ENCODE data around the gene GFOD1.

The GFOD1 gene

DNA sequence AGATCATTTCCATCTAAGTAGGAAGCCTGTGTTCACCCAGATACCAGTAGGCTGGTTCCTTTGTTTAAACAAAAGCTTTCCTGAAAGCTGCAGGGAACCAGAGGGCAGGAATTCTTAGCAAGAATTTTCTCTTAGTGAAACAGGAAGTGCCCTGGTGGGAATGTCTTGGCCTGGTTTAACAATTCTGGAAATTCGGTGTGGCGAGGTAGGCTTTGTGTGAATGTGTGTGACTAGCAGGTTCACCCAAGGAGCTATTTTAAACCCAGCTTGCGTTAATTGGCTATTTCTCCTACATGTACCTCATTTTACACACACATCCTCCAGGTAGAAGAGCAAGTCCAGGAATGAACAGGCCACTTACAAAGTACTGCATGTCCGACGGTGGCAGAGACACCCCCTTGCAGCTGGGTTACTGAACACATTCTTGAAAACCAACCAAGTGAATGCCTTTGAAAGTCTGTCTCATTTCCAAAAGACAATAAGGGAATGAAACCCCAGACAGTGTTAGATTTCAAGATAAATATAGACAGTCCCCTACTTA, 64.6 kb downstream of the GFOD1 start:
- peak; percentile 54 for ATAC-seq

DNA sequence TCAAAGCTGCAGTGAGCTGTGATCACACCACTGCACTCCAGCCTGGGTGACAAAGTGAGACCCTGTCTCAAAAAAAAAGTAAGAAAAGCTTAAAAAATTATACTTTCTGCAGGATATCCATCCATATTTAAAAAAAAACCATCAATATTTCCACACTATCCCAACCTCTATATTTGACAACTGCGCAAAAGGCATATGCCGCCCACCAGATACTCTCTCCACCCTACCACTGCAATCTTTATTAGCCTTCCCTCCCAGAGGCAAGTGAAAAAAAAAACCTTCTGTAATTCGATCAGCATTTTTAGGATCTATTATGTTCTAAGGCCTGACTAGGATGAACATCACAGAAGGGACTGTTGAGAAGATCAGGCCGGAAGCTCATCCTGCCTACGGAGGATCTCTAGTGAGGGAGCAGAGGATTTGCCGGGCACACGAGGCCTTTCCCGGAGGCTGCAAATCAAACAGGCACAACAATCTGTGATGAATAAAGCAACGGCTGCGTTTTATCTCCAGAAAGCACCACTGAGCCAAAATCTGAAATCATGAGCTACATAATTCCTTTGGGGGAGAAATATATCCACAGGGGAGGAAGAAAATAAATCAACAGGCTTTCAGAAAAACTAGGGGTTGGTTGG, 65.9 kb downstream of the GFOD1 start:
- TF ChIP-seq ZFP30 (CRISPR knock-in tag; IDR thresholded peaks at IDR 0.05) = no peak
- TF ChIP-seq PATZ1 (CRISPR knock-in tag; IDR thresholded peaks at IDR 0.05; ENCODE audit: borderline replicate concordance) = no peak
- no peak for TF ChIP-seq PPARA (CRISPR knock-in tag; IDR thresholded peaks at IDR 0.05; ENCODE audit: borderline replicate concordance)
- TF ChIP-seq ZC3H10 (CRISPR knock-in tag; IDR thresholded peaks at IDR 0.05) = no peak
- TF ChIP-seq ESRRG (CRISPR knock-in tag; IDR thresholded peaks at IDR 0.05) = no peak
- TF ChIP-seq CSDC2 (CRISPR knock-in tag; IDR thresholded peaks at IDR 0.05) = no peak
- no peak for TF ChIP-seq OSR1 (CRISPR knock-in tag; IDR thresholded peaks at IDR 0.05)
- TF ChIP-seq GLIS3 (CRISPR knock-in tag; IDR thresholded peaks at IDR 0.05) = no peak
- no peak for ATAC-seq

More for the DNA sequence above, 64.6 kb downstream of the GFOD1 start:
- TF ChIP-seq OSR1 (CRISPR knock-in tag; IDR thresholded peaks at IDR 0.05) (no peak), ISL1 (CRISPR knock-in tag; IDR thresholded peaks at IDR 0.05) (peak; percentile 25; the same call in 1 of the 2 replicates), SNAI2 (CRISPR knock-in tag; IDR thresholded peaks at IDR 0.05) (no peak), CREB5 (CRISPR knock-in tag; IDR thresholded peaks at IDR 0.05; ENCODE audit: low read depth) (no peak), ZFP30 (CRISPR knock-in tag; IDR thresholded peaks at IDR 0.05) (no peak), ZNF70 (CRISPR knock-in tag; IDR thresholded peaks at IDR 0.05) (no peak), GLIS3 (CRISPR knock-in tag; IDR thresholded peaks at IDR 0.05) (no peak)

DNA sequence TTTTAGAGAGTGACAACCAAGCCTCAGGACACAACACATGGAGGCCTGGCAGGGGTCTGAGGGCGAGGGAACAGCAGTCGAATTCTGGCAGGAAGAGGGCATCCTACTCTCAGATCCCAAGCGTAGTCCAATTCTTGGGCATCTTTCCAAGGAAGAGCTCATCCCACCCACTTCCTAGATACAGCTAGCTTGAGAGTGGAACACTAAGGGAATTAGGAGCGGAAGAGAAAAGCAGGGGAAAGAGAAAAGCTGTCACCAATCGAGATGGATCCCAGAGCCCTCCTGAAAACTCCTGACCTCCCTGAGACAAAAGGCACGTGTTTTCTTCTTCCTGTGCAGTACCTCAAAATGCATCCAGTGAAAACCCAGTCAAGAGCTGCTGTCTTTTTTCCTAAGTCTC, 67.1 kb downstream of the GFOD1 start:
- TF ChIP-seq RARB (CRISPR knock-in tag; IDR thresholded peaks at IDR 0.05) = no peak
- TF ChIP-seq ZNF70 (CRISPR knock-in tag; IDR thresholded peaks at IDR 0.05) = no peak
- no peak for TF ChIP-seq ZC3H10 (CRISPR knock-in tag; IDR thresholded peaks at IDR 0.05)
- no peak for TF ChIP-seq PATZ1 (CRISPR knock-in tag; IDR thresholded peaks at IDR 0.05; ENCODE audit: borderline replicate concordance)
- TF ChIP-seq SNAI2 (CRISPR knock-in tag; IDR thresholded peaks at IDR 0.05) = peak; percentile 62; the same call in 1 of the 2 replicates
- no peak for TF ChIP-seq ESRRG (CRISPR knock-in tag; IDR thresholded peaks at IDR 0.05)
- no peak for TF ChIP-seq TCF4 (CRISPR knock-in tag; IDR thresholded peaks at IDR 0.05; ENCODE audit: borderline replicate concordance)
- TF ChIP-seq ISL1 (CRISPR knock-in tag; IDR thresholded peaks at IDR 0.05) = peak; percentile 24; the same call in 1 of the 2 replicates
- TF ChIP-seq GLIS3 (CRISPR knock-in tag; IDR thresholded peaks at IDR 0.05) = no peak
- ATAC-seq = no peak; the same call in 2 of the 3 replicates

DNA sequence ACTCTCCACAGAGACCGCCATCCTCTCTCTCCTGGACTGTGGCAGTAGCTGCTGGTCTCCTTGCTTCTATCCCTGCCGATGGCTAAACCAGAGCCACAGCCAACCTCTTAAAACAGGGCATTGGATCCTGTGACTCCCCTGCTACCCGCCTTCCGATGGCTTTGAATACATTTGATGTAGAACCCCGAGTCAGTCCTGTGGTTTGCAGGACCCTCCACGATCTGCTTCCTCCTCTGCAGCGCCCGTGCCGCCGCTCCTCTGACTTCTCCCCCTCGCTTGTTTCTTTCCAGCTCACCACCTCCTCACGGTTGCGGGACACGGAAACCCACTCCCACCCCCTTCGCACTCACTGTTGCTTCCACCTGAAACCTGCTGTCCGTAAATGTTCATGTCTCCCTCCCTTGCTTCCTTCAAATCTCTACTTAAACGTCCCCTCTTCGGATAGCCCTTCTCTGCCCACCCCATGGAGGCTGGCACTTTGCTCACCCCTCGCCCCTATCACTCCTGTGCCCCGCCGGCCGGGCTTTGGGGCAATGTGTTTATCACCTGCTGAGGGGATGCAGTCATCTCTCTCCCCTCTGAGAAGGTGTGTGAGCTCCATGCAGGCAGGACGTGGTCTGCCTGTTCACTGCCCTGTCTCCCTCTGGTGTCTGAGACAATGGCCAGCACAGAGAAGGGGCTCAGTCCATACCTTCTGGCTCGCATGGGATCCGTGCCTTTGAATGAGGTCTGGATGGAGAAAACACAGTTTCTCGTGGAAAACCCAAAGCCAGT, 67.8 kb downstream of the GFOD1 start:
- no peak for ATAC-seq
- TF ChIP-seq TCF4 (CRISPR knock-in tag; IDR thresholded peaks at IDR 0.05; ENCODE audit: borderline replicate concordance) (no peak), ZNF565 (CRISPR knock-in tag; conservative IDR thresholded peaks at IDR 0.05; ENCODE audit: low read depth) (no peak), SNAI2 (CRISPR knock-in tag; IDR thresholded peaks at IDR 0.05) (no peak), TOX (CRISPR knock-in tag; IDR thresholded peaks at IDR 0.05; ENCODE audit: borderline replicate concordance) (no peak), ARNTL (CRISPR knock-in tag; IDR thresholded peaks at IDR 0.05; ENCODE audit: borderline replicate concordance, low read depth) (no peak), CSDC2 (CRISPR knock-in tag; IDR thresholded peaks at IDR 0.05) (no peak), POU6F1 (CRISPR knock-in tag; IDR thresholded peaks at IDR 0.05; ENCODE audit: borderline replicate concordance, low read depth) (no peak), ZFP3 (CRISPR knock-in tag; IDR thresholded peaks at IDR 0.05) (no peak), ZNF8 (CRISPR knock-in tag; IDR thresholded peaks at IDR 0.05) (no peak)

Measured in SK-N-SH treated with all-trans-retinoic acid at 6 μM for 48 hours (cell line).